Measurements from ENCODE around the gene SSPN. TPM values are rescaled to one million over a fixed set of nuclear protein-coding genes. Genes with fewer than 3 reads are reported as not detected.
"Not testable (repeated sequence)": the region's sequence is repeated elsewhere in the genome, so short reads cannot be mapped to it uniquely, and the experiment has no call there.

The SSPN gene
- total RNA-seq, 1 experiment from 2014 or later: 0.21 TPM

GRCh38 chr12:26229910-26230309 lies 34.5 kb downstream of the SSPN start:
- Mint-ChIP-seq H3K27me3 (ENCODE audit: insufficient read depth, unreplicated experiment) (no peaks in the 10 kb centered on the region), H3K9me3 (ENCODE audit: unreplicated experiment) (no peaks in the 10 kb centered on the region), H3K4me3 (ENCODE audit: unreplicated experiment) (no peak overlapping the region), H3K27ac (ENCODE audit: low read depth, unreplicated experiment) (no peak overlapping the region), H3K4me1 (ENCODE audit: insufficient read depth, unreplicated experiment) (no peaks in the 10 kb centered on the region), H3K36me3 (ENCODE audit: insufficient read depth, unreplicated experiment) (no peaks in the 10 kb centered on the region)
- BruUV-seq (replicated peaks): no TSS peak
- no peak for DNase-seq (ENCODE audit: unreplicated experiment)
- ChIA-PET CTCF (interaction anchor here (0.5 to 1.5 kb wide), 3 partner anchors 11 to 152 kb away, joined by 3 to 4 read pairs (median 4); no protein-coding TSS in a partner anchor), POLR2A (interaction anchor here (0.7 to 1.3 kb wide), 4 partner anchors 9 to 698 kb away, joined by 3 to 4 read pairs (median 3); no protein-coding TSS in a partner anchor)
- no peak for TF ChIP-seq CTCF (IDR thresholded peaks at IDR 0.05; ENCODE audit: unreplicated experiment)
- intact Hi-C loops (cut with micrococcal nuclease): loop anchor here (10.0 kb wide), 1 partner anchor 85 kb away; no protein-coding TSS in a partner anchor

- Mint-ChIP-seq H3K4me1 (ENCODE audit: insufficient read depth, unreplicated experiment) (no peaks in the 10 kb centered on the region), H3K36me3 (ENCODE audit: insufficient read depth, unreplicated experiment) (no peaks in the 10 kb centered on the region), H3K4me3 (ENCODE audit: unreplicated experiment) (no peak overlapping the region), H3K27me3 (ENCODE audit: insufficient read depth, unreplicated experiment) (no peaks in the 10 kb centered on the region), H3K9me3 (ENCODE audit: unreplicated experiment) (no peaks in the 10 kb centered on the region), H3K27ac (ENCODE audit: low read depth, unreplicated experiment) (no peak overlapping the region)
- intact Hi-C loops (cut with micrococcal nuclease): loop anchor here (10.0 kb wide), 1 partner anchor 83 kb away; no protein-coding TSS in a partner anchor
- ChIA-PET CTCF (no interaction called here), POLR2A (interaction anchor here (0.6 to 1.3 kb wide), 2 partner anchors 9 to 10 kb away, joined by 3 read pairs; no protein-coding TSS in a partner anchor)
- no peak for DNase-seq (ENCODE audit: unreplicated experiment)
- no TSS peak for BruUV-seq (replicated peaks)
- no peak for TF ChIP-seq CTCF (IDR thresholded peaks at IDR 0.05; ENCODE audit: unreplicated experiment)
Measured at GRCh38 chr12:26231470-26231869, 36.1 kb downstream of the SSPN start.

- DNase-seq (ENCODE audit: unreplicated experiment): no peak
- ChIA-PET CTCF (interaction anchor here (0.9 to 1.2 kb wide), 2 partner anchors 11 to 112 kb away, joined by 3 read pairs; no protein-coding TSS in a partner anchor), POLR2A (interaction anchor here (0.6 to 1.3 kb wide), 2 partner anchors 9 kb away, joined by 3 read pairs; no protein-coding TSS in a partner anchor)
- Mint-ChIP-seq H3K27me3 (ENCODE audit: insufficient read depth, unreplicated experiment) (no peaks in the 10 kb centered on the region), H3K4me1 (ENCODE audit: insufficient read depth, unreplicated experiment) (no peaks in the 10 kb centered on the region), H3K27ac (ENCODE audit: low read depth, unreplicated experiment) (no peak overlapping the region), H3K36me3 (ENCODE audit: insufficient read depth, unreplicated experiment) (no peaks in the 10 kb centered on the region), H3K9me3 (ENCODE audit: unreplicated experiment) (no peaks in the 10 kb centered on the region), H3K4me3 (ENCODE audit: unreplicated experiment) (no peak overlapping the region)
- BruUV-seq (replicated peaks): no TSS peak
- TF ChIP-seq CTCF (IDR thresholded peaks at IDR 0.05; ENCODE audit: unreplicated experiment): no peak
- intact Hi-C loops (cut with micrococcal nuclease): loop anchor here (10.0 kb wide), 1 partner anchor 83 kb away; no protein-coding TSS in a partner anchor
Measured at GRCh38 chr12:26231921-26232320, 36.5 kb downstream of the SSPN start.

- Mint-ChIP-seq H3K9me3 (ENCODE audit: unreplicated experiment) (no peaks in the 10 kb centered on the region), H3K4me1 (ENCODE audit: insufficient read depth, unreplicated experiment) (peaks cover 4% of the 10 kb centered on the region), H3K36me3 (ENCODE audit: insufficient read depth, unreplicated experiment) (no peaks in the 10 kb centered on the region), H3K27ac (ENCODE audit: low read depth, unreplicated experiment) (no peak overlapping the region), H3K27me3 (ENCODE audit: insufficient read depth, unreplicated experiment) (no peaks in the 10 kb centered on the region), H3K4me3 (ENCODE audit: unreplicated experiment) (no peak overlapping the region)
- ChIA-PET POLR2A (interaction anchor here (0.7 to 0.8 kb wide), 2 partner anchors 41 to 111 kb away, joined by 3 read pairs; no protein-coding TSS in a partner anchor), CTCF (interaction anchor here (0.6 kb wide), 1 partner anchor 68 kb away, joined by 3 read pairs; no protein-coding TSS in a partner anchor)
- peak; percentile 16 for DNase-seq (ENCODE audit: unreplicated experiment)
- intact Hi-C loops (cut with micrococcal nuclease): loop anchor here (10.0 kb wide), 1 partner anchor 81 kb away; no protein-coding TSS in a partner anchor
- TF ChIP-seq CTCF (IDR thresholded peaks at IDR 0.05; ENCODE audit: unreplicated experiment): no peak
- BruUV-seq (replicated peaks): no TSS peak
Measured at GRCh38 chr12:26233631-26234030, 38.3 kb downstream of the SSPN start.

GRCh38 chr12:26235465-26235864 lies 40.1 kb downstream of the SSPN start:
- POLR2A ChIA-PET; H3K36me3 Mint-ChIP-seq (ENCODE audit: insufficient read depth, unreplicated experiment); H3K9me3 Mint-ChIP-seq (ENCODE audit: unreplicated experiment); H3K27me3 Mint-ChIP-seq (ENCODE audit: insufficient read depth, unreplicated experiment); DNase-seq (ENCODE audit: unreplicated experiment); BruUV-seq (replicated peaks); H3K27ac Mint-ChIP-seq (ENCODE audit: low read depth, unreplicated experiment); H3K4me3 Mint-ChIP-seq (ENCODE audit: unreplicated experiment): not testable (repeated sequence)
- H3K4me1 Mint-ChIP-seq (ENCODE audit: insufficient read depth, unreplicated experiment): peaks cover 18% of the 10 kb centered on the region
- CTCF ChIA-PET: interaction anchor here (0.7 kb wide), 1 partner anchor 82 kb away, joined by 4 read pairs; no protein-coding TSS in a partner anchor
- intact Hi-C loops (cut with micrococcal nuclease): loop anchor here (10.0 kb wide), 1 partner anchor 79 kb away; no protein-coding TSS in a partner anchor

Data from MCF 10A (cell line).